ENCODE measurements around the gene PLEKHG2. TPM values are rescaled to one million over a fixed set of nuclear protein-coding genes. Genes with fewer than 3 reads are reported as not detected.
A peak's percentile ranks its signal among the peaks of the same experiment; 100 is the strongest.

Gene PLEKHG2
- total RNA-seq, 1 experiment from 2014 or later, result 62.3 TPM

- TF ChIP-seq ZBTB43 (CRISPR knock-in tag; IDR thresholded peaks at IDR 0.05), result no peak
- TF ChIP-seq ZNF263 (CRISPR knock-in tag; IDR thresholded peaks at IDR 0.05; ENCODE audit: low read depth), result peak; percentile 57; the same call in 1 of the 2 replicates
- no peak for TF ChIP-seq HMGXB4 (CRISPR knock-in tag; IDR thresholded peaks at IDR 0.05)
- no peak for TF ChIP-seq ZNF281 (CRISPR knock-in tag; IDR thresholded peaks at IDR 0.05)
- peak; percentile 55; the same call in 1 of the 2 replicates for TF ChIP-seq AR (CRISPR knock-in tag; IDR thresholded peaks at IDR 0.05)
Measured at GRCh38 chr19:39410017-39410830, 2.2 kb upstream of the PLEKHG2 start (continued).

GRCh38 chr19:39410831-39411080, 1.7 kb upstream of the PLEKHG2 start:
- ATAC-seq (no peak), DNase-seq (ENCODE audit: low spot score) (no peak)
- Mint-ChIP-seq H3K36me3 (peaks cover 8% of the 10 kb centered on the region; the same call in 1 of the 2 replicates), H3K4me3 (peak overlapping the region; percentile 99), H3K9me3 (no peaks in the 10 kb centered on the region), H3K27ac (peak overlapping the region; percentile 84), H3K27me3 (ENCODE audit: low read depth) (no peaks in the 10 kb centered on the region), H3K4me1 (peaks cover 53% of the 10 kb centered on the region)
- no peak for TF ChIP-seq JUN (CRISPR knock-in tag; IDR thresholded peaks at IDR 0.05)
- no peak for TF ChIP-seq ZNF416 (CRISPR knock-in tag; IDR thresholded peaks at IDR 0.05)
- no peak for TF ChIP-seq CREB1 (CRISPR knock-in tag; IDR thresholded peaks at IDR 0.05)
- no peak for TF ChIP-seq SP1 (CRISPR knock-in tag; conservative IDR thresholded peaks at IDR 0.05)
- TF ChIP-seq IRF2 (CRISPR knock-in tag; IDR thresholded peaks at IDR 0.05; ENCODE audit: borderline replicate concordance, low read depth), result no peak
- TF ChIP-seq TCF7 (CRISPR knock-in tag; IDR thresholded peaks at IDR 0.05; ENCODE audit: low read depth), result no peak
- no peak for TF ChIP-seq MAX (CRISPR knock-in tag; IDR thresholded peaks at IDR 0.05)
- no peak for TF ChIP-seq ZNF512 (CRISPR knock-in tag; IDR thresholded peaks at IDR 0.05; ENCODE audit: borderline replicate concordance)
- no peak for TF ChIP-seq NFYB (CRISPR knock-in tag; conservative IDR thresholded peaks at IDR 0.05; ENCODE audit: low read depth)
- TF ChIP-seq FOXP1 (CRISPR knock-in tag; IDR thresholded peaks at IDR 0.05; ENCODE audit: borderline replicate concordance), result no peak
- TF ChIP-seq NR2C2 (CRISPR knock-in tag; IDR thresholded peaks at IDR 0.05), result no peak
- TF ChIP-seq MLX (CRISPR knock-in tag; IDR thresholded peaks at IDR 0.05), result no peak
- TF ChIP-seq TP53 (CRISPR knock-in tag; IDR thresholded peaks at IDR 0.05), result no peak
- no peak for TF ChIP-seq ATF1 (CRISPR knock-in tag; IDR thresholded peaks at IDR 0.05)
- no peak for TF ChIP-seq OVOL2 (CRISPR knock-in tag; IDR thresholded peaks at IDR 0.05; ENCODE audit: borderline replicate concordance)
- no peak for TF ChIP-seq HMGA2 (CRISPR knock-in tag; IDR thresholded peaks at IDR 0.05)
- ChIA-PET POLR2A (interaction anchor here (1.0 to 2.3 kb wide), 5 partner anchors 7 to 25 kb away, joined by 5 to 11 read pairs (median 8); partner anchors contain the start of genes MED29, PAF1 and RPS16), CTCF (interaction anchor here (0.5 to 2.3 kb wide), 5 partner anchors 10 to 98 kb away, joined by 3 to 43 read pairs (median 12); partner anchors contain the start of genes MED29 and PAF1)

Data from WTC11 (cell line).